Liver (tissue), 9 donors: ENCODE results near the gene AIP. TPM values are rescaled to one million over a fixed set of nuclear protein-coding genes. Genes with fewer than 3 reads are reported as not detected.
"Not testable (repeated sequence)": the region's sequence is repeated elsewhere in the genome, so short reads cannot be mapped to it uniquely, and the experiment has no call there.

Experiments used
- DNase-seq: peaks from one replicate; pipeline ENCODE4 v3.0.0-alpha.2; 2017; ENCODE audit warnings: low spot score
- H3K27ac ChIP-seq, 2 donors: one replicate each; pipeline ENCODE4 v1.7.0; 2013; ENCODE audit warnings: inconsistent platforms in 2 of 2, low read length in 2 of 2, control low read depth in 1 of 2, low read depth in 1 of 2, mild to moderate bottlenecking in 1 of 2
- H3K27me3 ChIP-seq, 4 donors: one replicate each; pipeline versions ENCODE4 v1.6.1 to v1.7.0; 2013; ENCODE audit warnings: low read length in 3 of 4, inconsistent platforms in 1 of 4, mild to moderate bottlenecking in 1 of 4, moderate library complexity in 1 of 4; ENCODE audit not compliant: control insufficient read depth in 4 of 4, insufficient read depth in 4 of 4
- H3K36me3 ChIP-seq, 4 donors: one replicate each; pipeline versions ENCODE4 v1.6.1 to v1.7.0; 2013; ENCODE audit warnings: low read length in 3 of 4, mild to moderate bottlenecking in 3 of 4, low read depth in 1 of 4, moderate library complexity in 1 of 4; ENCODE audit not compliant: control insufficient read depth in 4 of 4, insufficient read depth in 3 of 4
- H3K4me1 ChIP-seq, 4 donors: one replicate each; pipeline versions ENCODE4 v1.6.1 to v1.7.0; 2013; ENCODE audit warnings: low read length in 3 of 4, mild to moderate bottlenecking in 3 of 4, moderate library complexity in 1 of 4; ENCODE audit not compliant: control insufficient read depth in 4 of 4, insufficient read depth in 4 of 4
- H3K4me3 ChIP-seq, 3 donors: one replicate each; pipeline versions ENCODE4 v1.6.1 to v1.7.0; 2013; ENCODE audit warnings: low read length in 3 of 3, control low read depth in 1 of 3, low read depth in 1 of 3, mild to moderate bottlenecking in 1 of 3
- H3K9ac ChIP-seq, 2 donors: one replicate each; pipeline ENCODE4 v1.7.0; 2013; ENCODE audit warnings: low read length in 2 of 2, mild to moderate bottlenecking in 2 of 2, moderate library complexity in 2 of 2, control low read depth in 1 of 2, low read depth in 1 of 2
- H3K9me3 ChIP-seq, 4 donors: one replicate each; pipeline versions ENCODE4 v1.6.1 to v1.7.0; 2013; ENCODE audit warnings: low read length in 3 of 4; ENCODE audit not compliant: control insufficient read depth in 4 of 4
- EGR1 ChIP-seq, 2 donors: IDR thresholded peaks; 2 replicates each; pipeline ENCODE4 v1.6.1; 2016 to 2018; ENCODE audit warnings: antibody characterized with exemption in 2 of 2, low read depth in 2 of 2
- HNF4A ChIP-seq, 2 donors: conservative IDR thresholded peaks; 2 replicates each; pipeline ENCODE4 v1.6.1; 2016; ENCODE audit warnings: antibody characterized with exemption in 2 of 2, mild to moderate bottlenecking in 2 of 2
- NR2F2 ChIP-seq: IDR thresholded peaks from 2 replicates; pipeline ENCODE4 v1.6.1; 2016; ENCODE audit warnings: antibody characterized with exemption
- RAD21 ChIP-seq, 2 donors: IDR thresholded peaks; 2 replicates each; pipeline ENCODE4 v1.6.1; 2016; ENCODE audit warnings: antibody characterized with exemption in 2 of 2, mild to moderate bottlenecking in 2 of 2
- RXRA ChIP-seq, 2 donors: IDR thresholded peaks; 2 replicates each; pipeline ENCODE4 v1.6.1; 2017 to 2018; ENCODE audit warnings: antibody characterized with exemption in 2 of 2, mild to moderate bottlenecking in 1 of 2
- SP1 ChIP-seq: IDR thresholded peaks from 2 replicates; pipeline ENCODE4 v1.6.1; 2018; ENCODE audit warnings: antibody characterized with exemption, mild to moderate bottlenecking
- WGBS: extraction: QIAGEN DNeasy Blood & Tissue Kit; methylation state at CpG from one replicate; pipeline ENCODE4 v1.1.7; 2013; 5-methylcytosine and 5-hydroxymethylcytosine counted together
- polyA plus RNA-seq, 2 donors: library from polyadenylated mRNA; stranded (reverse) in 1 of 2; unstranded in 1 of 2; fragments of 200-250 nt in 1 of 2; fragments of >200 nt in 1 of 2; fragmentation: Nextera tagmentation in 1 of 2; extraction: Ambion mirVana in 1 of 2; gene quantifications; one replicate each; pipeline versions ENCODE4 v1.2.1 to v1.2.3, GENCODE V29; 2013 to 2015
- total RNA-seq, 2 donors: library from RNA; depleted of rRNA; stranded (reverse); fragments of >200 nt; gene quantifications; one replicate each; pipeline ENCODE4 v1.2.3, GENCODE V29; 2014
- TF ChIP-seq, protein P1 (sequence below): IDR thresholded peaks from 2 replicates; pipeline ENCODE4 v1.6.1; 2016; ENCODE audit warnings: antibody characterized with exemption, mild to moderate bottlenecking
- donor health status: healthy.
- donor health status: healthy.
- donor health status: healthy.
- donor health status: healthy.
- donor health status: healthy.

Gene AIP
- total and polyA plus RNA-seq, 4 donors = 17.6 to 28.2 (median 23.1) TPM

DNA sequence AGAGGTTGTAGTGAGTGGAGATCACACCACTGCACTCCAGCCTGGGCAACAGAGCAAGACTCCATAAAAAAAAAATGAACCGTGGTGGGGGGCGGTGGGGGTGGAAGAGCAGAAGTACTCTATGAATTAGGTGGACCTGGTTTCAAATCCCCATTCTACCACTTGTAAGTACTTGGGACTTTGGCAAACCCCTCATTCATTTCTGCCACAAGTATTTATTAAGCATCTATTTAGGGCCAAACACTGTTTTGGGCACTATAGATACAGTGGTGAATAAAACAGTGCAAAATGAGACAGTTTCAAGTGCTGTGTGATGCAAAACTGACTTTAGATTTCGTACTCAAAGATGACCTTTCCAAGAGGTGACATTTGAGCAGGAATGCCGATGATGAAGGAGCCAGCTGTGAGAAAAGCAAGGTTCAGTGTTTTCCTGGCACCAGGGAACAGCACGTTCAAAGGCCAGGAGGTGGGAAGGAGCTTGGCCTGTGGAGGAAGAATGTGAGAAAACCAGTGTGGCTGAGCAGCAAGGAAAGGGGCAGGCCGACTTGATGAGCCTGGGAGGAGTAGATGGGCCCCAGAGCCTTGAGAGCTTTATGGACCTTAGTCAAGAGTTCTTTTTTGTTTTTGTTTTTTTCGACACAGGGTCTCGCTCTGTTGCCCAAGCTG is 12.4 kb upstream of the AIP start:
- Histone ChIP-seq H3K4me1 (peaks cover 15 to 39% (median 29%) of the 10 kb centered on the region in 4 donors), H3K36me3 (no peaks in the 10 kb centered on the region), H3K27ac (no peak overlapping the region), H3K9me3 (no peaks in the 10 kb centered on the region), H3K27me3 (no peaks in the 10 kb centered on the region), H3K4me3 (no peak overlapping the region), H3K9ac (no peak overlapping the region)
- TF ChIP-seq RAD21 (IDR thresholded peaks at IDR 0.05) = no peak
- no peak for TF ChIP-seq SP1
- no peak for TF ChIP-seq RXRA (IDR thresholded peaks at IDR 0.05)
- TF ChIP-seq EGR1 (IDR thresholded peaks at IDR 0.05; ENCODE audit: low read depth in 2 of 2) = no peak
- no peak for TF ChIP-seq NR2F2
- TF ChIP-seq, protein P1, sequence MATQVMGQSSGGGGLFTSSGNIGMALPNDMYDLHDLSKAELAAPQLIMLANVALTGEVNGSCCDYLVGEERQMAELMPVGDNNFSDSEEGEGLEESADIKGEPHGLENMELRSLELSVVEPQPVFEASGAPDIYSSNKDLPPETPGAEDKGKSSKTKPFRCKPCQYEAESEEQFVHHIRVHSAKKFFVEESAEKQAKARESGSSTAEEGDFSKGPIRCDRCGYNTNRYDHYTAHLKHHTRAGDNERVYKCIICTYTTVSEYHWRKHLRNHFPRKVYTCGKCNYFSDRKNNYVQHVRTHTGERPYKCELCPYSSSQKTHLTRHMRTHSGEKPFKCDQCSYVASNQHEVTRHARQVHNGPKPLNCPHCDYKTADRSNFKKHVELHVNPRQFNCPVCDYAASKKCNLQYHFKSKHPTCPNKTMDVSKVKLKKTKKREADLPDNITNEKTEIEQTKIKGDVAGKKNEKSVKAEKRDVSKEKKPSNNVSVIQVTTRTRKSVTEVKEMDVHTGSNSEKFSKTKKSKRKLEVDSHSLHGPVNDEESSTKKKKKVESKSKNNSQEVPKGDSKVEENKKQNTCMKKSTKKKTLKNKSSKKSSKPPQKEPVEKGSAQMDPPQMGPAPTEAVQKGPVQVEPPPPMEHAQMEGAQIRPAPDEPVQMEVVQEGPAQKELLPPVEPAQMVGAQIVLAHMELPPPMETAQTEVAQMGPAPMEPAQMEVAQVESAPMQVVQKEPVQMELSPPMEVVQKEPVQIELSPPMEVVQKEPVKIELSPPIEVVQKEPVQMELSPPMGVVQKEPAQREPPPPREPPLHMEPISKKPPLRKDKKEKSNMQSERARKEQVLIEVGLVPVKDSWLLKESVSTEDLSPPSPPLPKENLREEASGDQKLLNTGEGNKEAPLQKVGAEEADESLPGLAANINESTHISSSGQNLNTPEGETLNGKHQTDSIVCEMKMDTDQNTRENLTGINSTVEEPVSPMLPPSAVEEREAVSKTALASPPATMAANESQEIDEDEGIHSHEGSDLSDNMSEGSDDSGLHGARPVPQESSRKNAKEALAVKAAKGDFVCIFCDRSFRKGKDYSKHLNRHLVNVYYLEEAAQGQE = no peak
- no peak for DNase-seq
- 78% methylated on average over 8 of the region's 8 CpGs for WGBS

DNA sequence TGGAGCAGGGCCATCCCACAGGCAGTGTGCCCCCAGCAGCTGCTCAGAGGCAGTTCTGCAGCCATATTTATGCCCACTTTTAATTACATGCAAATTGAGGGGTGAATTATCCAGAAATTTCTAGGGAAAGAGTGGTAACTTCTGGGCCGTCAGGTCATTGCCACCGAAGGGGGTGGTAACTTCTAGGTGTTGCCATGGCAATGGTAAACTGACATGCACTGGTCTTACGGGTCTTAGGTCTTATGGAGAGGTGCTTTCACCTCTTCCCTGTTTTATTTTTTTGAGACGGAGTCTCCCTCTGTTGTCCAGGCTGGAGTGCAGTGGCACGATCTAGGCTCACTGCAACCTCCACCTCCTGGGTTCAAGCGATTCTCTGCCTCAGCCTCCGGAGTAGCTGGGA is 9.9 kb upstream of the AIP start:
- Histone ChIP-seq H3K9me3 (no peaks in the 10 kb centered on the region), H3K9ac (no peak overlapping the region), H3K27ac (no peak overlapping the region), H3K36me3 (no peaks in the 10 kb centered on the region), H3K4me3 (no peak overlapping the region), H3K27me3 (no peaks in the 10 kb centered on the region), H3K4me1 (peaks cover 5 to 21% (median 13%) of the 10 kb centered on the region in 4 donors)
- no peak for TF ChIP-seq RAD21 (IDR thresholded peaks at IDR 0.05)
- TF ChIP-seq HNF4A (conservative IDR thresholded peaks at IDR 0.05) = no peak
- WGBS = 69% methylated on average over 7 of the region's 7 CpGs
- DNase-seq = no peak

DNA sequence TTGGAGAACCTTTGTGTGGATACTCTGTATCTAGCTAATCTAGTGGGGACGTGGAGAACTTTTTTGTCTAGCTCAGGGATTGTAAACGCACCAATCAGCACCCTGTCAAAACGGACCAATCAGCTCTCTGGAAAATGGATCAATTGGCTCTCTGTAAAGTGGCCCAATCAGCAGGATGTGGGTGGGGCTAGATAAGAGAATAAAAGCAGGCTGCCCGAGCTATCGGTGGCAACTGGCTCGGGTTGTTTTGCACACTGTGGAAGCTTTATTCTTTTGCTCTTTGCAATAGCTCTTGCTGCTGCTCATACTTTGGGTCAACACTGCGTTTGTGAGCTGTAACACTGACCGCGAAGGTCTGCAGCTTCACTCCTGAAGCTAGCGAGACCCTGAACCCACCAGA is 6.1 kb upstream of the AIP start:
- not testable (repeated sequence) for H3K27ac ChIP-seq, H3K4me3 ChIP-seq, DNase-seq, H3K36me3 ChIP-seq, H3K9ac ChIP-seq, H3K27me3 ChIP-seq, H3K9me3 ChIP-seq
- peaks cover 3 to 11% (median 4%) of the 10 kb centered on the region in 4 donors for H3K4me1 ChIP-seq
- 82% methylated on average over 10 of the region's 10 CpGs for WGBS

DNA sequence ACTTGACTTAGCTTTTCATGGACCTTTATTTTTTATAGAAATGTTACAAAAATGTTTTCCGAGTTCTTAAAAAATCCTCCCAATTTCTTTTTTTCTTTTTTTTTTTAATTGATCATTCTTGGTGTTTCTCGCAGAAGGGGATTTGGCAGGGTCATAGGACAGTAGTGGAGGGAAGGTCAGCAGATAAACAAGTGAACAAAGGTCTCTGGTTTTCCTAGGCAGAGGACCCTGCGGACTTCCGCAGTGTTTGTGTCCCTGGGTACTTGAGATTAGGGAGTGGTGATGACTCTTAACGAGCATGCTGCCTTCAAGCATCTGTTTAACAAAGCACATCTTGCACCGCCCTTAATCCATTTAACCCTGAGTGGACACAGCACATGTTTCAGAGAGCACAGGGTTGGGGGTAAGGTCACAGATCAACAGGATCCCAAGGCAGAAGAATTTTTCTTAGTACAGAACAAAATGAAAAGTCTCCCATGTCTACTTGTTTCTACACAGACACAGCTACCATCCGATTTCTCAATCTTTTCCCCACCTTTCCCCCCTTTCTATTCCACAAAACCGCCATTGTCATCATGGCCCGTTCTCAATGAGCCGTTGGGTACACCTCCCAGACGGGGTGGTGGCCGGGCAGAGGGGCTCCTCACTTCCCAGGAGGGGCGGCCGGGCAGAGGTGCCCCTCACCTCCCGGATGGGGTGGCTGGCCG is 5.3 kb upstream of the AIP start:
- not testable (repeated sequence) for H3K9ac ChIP-seq, H3K36me3 ChIP-seq, H3K27me3 ChIP-seq, H3K9me3 ChIP-seq, H3K27ac ChIP-seq, H3K4me3 ChIP-seq, DNase-seq
- H3K4me1 ChIP-seq = peaks cover 5 to 14% (median 7%) of the 10 kb centered on the region in 4 donors
- WGBS = 78% methylated on average over 13 of the region's 16 CpGs
